BE2C (cell line): ENCODE data around the gene SLC17A4.

Experiments used
- DNase-seq: peaks from one replicate; pipeline ENCODE4 v3.0.0-alpha.2; 2020
- H3K27me3 ChIP-seq: fragments of 250-450 bp; sonication (Bioruptor Pico); 2 replicates; pipeline ENCODE4 v1.5.1; 2020; ENCODE audit warnings: mild to moderate bottlenecking
- H3K36me3 ChIP-seq: fragments of 250-450 bp; sonication (Bioruptor Pico); 2 replicates; pipeline ENCODE4 v1.5.1; 2020; ENCODE audit warnings: mild to moderate bottlenecking
- H3K4me1 ChIP-seq: fragments of 250-450 bp; sonication (Bioruptor Pico); 2 replicates; pipeline ENCODE4 v1.5.1; 2020
- H3K4me3 ChIP-seq: 2 replicates; pipeline ENCODE4 v1.5.1; 2011; ENCODE audit warnings: low read depth, low read length
- H3K9me3 ChIP-seq: fragments of 250-450 bp; sonication (Bioruptor Pico); 2 replicates; pipeline ENCODE4 v1.5.1; 2020
- TF ChIP-seq, protein P1 (sequence below): IDR thresholded peaks from 2 replicates; pipeline ENCODE4 v1.5.1; 2012; ENCODE audit warnings: mild to moderate bottlenecking, low read depth, low read length

SLC17A4 gene

DNA sequence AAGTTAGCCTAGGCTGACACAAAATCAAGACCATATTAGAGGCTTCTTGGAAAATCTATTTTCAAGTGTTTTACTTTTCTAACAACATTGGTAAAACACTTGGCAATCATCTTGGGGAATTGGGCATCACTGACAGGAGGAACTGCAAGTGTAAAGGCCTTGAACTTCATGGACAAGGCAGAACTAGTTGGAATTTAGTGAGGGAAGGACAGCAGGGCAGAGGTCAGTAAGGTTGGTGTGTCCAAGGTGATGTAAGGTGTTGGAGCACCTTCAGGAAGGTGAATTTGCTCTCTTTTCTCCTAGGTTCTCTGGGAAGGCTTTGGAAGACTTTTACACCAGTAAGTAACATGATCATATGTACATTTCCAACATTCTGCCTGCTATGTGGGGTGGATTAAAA, 1.5 kb upstream of the SLC17A4 start:
- Histone ChIP-seq H3K4me1 (no peaks in the 10 kb centered on the region), H3K9me3 (no peaks in the 10 kb centered on the region), H3K36me3 (no peaks in the 10 kb centered on the region), H3K4me3 (no peak overlapping the region), H3K27me3 (no peaks in the 10 kb centered on the region)
- DNase-seq = no peak
- TF ChIP-seq, protein P1, sequence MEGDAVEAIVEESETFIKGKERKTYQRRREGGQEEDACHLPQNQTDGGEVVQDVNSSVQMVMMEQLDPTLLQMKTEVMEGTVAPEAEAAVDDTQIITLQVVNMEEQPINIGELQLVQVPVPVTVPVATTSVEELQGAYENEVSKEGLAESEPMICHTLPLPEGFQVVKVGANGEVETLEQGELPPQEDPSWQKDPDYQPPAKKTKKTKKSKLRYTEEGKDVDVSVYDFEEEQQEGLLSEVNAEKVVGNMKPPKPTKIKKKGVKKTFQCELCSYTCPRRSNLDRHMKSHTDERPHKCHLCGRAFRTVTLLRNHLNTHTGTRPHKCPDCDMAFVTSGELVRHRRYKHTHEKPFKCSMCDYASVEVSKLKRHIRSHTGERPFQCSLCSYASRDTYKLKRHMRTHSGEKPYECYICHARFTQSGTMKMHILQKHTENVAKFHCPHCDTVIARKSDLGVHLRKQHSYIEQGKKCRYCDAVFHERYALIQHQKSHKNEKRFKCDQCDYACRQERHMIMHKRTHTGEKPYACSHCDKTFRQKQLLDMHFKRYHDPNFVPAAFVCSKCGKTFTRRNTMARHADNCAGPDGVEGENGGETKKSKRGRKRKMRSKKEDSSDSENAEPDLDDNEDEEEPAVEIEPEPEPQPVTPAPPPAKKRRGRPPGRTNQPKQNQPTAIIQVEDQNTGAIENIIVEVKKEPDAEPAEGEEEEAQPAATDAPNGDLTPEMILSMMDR = no peak

DNA sequence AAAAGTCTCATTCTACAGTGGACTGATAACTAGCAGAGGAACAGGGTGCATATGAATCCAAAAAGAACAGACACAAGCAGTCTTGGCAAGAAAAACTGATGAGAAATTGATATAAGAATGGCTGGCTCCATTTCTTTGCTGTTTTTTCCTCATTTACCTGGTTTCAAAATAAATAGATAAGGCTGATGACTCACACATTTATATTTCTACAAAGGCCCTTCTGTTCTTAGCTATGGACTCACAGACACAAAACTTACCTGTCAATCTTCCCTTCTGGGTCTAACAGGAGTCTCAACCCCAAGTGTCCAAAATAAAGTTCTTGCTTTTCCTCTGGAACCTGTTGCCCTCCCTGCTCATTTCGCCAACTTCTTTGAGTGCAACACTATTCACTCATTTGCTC, 941 bp downstream of the SLC17A4 start:
- TF ChIP-seq, protein P1 = no peak
- Histone ChIP-seq H3K9me3 (no peaks in the 10 kb centered on the region), H3K36me3 (no peaks in the 10 kb centered on the region), H3K4me3 (no peak overlapping the region), H3K27me3 (no peaks in the 10 kb centered on the region), H3K4me1 (no peaks in the 10 kb centered on the region)
- DNase-seq = no peak

DNA sequence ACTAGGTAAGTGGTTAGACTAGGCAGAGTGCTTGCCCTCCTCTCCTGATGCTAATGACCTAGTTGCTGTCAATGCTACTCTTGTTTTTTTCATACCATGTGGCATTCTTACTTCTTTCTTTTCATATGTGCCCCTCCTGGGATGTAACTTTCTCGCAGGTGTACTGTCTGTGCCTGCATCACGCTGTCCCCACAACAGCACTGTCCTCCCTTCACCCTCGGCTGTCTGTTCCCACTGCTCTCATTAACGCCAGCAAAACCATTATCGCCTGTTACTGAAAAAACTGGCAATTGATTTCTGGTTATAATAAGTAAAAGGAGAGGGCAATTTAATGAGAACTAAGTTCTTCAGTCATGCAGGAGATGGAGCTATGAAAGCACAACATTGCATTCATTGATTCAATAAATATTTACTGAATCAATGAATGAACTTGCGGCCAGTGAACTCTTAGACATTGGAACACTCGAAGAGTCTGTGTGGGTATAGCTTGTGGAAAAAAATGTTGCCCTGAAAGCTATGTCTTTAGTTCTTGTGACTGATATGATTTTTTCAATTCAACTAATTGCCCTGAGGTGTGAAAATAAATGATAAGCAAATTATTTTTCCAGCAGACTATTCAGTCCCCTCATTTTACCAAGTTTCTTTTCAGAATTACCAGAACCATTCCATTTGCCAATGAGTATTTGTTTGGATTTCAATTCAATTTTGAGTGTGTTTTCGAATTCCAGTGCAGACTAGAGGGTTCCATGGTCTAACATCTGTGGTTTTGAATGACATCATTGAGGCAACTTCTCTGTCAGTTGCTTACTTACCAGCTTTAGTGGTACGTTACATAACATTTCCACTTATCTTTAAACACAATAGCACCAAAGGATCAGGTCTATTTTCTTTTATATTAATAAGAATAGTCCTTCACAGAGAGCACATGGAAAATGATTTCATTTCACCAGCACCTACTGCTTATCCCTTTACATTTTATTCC, 2.1 kb downstream of the SLC17A4 start:
- H3K9me3 ChIP-seq = no peaks in the 10 kb centered on the region
- H3K27me3 ChIP-seq = no peaks in the 10 kb centered on the region
- TF ChIP-seq, protein P1 = no peak
- DNase-seq = no peak
- H3K4me3 ChIP-seq = no peak overlapping the region
- no peaks in the 10 kb centered on the region for H3K4me1 ChIP-seq
- H3K36me3 ChIP-seq = no peaks in the 10 kb centered on the region

GRCh38 chr6:25757936-25758642, 3.5 kb downstream of the SLC17A4 start:
- no peaks in the 10 kb centered on the region for H3K27me3 ChIP-seq

DNA sequence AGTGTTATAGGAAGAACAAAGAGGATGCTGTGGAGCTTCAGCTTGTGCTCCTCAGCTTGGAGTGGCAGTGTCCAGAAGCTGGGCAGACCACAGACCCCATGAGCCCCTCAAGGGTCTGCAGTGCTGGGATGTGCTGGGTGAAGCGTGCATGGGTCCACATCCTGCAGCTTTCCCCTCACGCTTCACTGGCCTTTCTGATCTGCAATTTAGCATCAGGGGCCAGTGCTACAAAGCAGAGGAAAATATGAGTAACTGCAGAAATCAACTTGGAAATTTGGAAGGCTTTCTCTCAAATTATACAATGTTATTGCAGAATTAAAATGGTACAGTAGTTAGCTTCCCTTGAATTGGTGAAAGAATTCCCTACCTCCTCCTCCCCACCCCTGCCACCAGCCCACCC, 10.1 kb downstream of the SLC17A4 start:
- TF ChIP-seq, protein P1 = no peak
- no peaks in the 10 kb centered on the region for H3K4me1 ChIP-seq
- DNase-seq = no peak
- H3K27me3 ChIP-seq = no peaks in the 10 kb centered on the region
- no peaks in the 10 kb centered on the region for H3K36me3 ChIP-seq
- H3K4me3 ChIP-seq = no peak overlapping the region
- no peaks in the 10 kb centered on the region for H3K9me3 ChIP-seq

More at GRCh38 chr6:25757936-25758642, 3.5 kb downstream of the SLC17A4 start:
- Histone ChIP-seq H3K4me3 (no peak overlapping the region), H3K4me1 (no peaks in the 10 kb centered on the region), H3K9me3 (no peaks in the 10 kb centered on the region), H3K36me3 (no peaks in the 10 kb centered on the region)
- no peak for DNase-seq
- TF ChIP-seq, protein P1 = no peak
